ENCODE data around the gene CTLA4.

The CTLA4 gene

GRCh38 chr2:203891474-203891873 lies 23.9 kb downstream of the CTLA4 start:
- Histone ChIP-seq H3K9me2 (ENCODE audit: low read depth, low read length) (no peaks in the 10 kb centered on the region), H4K20me1 (ENCODE audit: insufficient read depth, low read length) (no peaks in the 10 kb centered on the region), H3K4me2 (ENCODE audit: low read length) (no peak overlapping the region), H3K79me2 (ENCODE audit: insufficient read depth, low read length) (no peaks in the 10 kb centered on the region), H3K27me3 (ENCODE audit: insufficient read depth, low read length) (no peaks in the 10 kb centered on the region), H3F3A (ENCODE audit: insufficient read depth, low read length) (no peaks in the 10 kb centered on the region), H3K9me3 (ENCODE audit: low read length) (no peaks in the 10 kb centered on the region), H3K27ac (ENCODE audit: low read depth, low read length, poor library complexity, severe bottlenecking) (no peak overlapping the region), H3K4me1 (ENCODE audit: insufficient read depth, low read length, severe bottlenecking) (no peaks in the 10 kb centered on the region), H3K4me3 (ENCODE audit: low read depth, low read length, poor library complexity, severe bottlenecking) (no peak overlapping the region), H3K9ac (ENCODE audit: low read length) (no peak overlapping the region), H2AFZ (ENCODE audit: low read length) (no peak overlapping the region), H3K36me3 (ENCODE audit: insufficient read depth, low read length) (no peaks in the 10 kb centered on the region)
- TF ChIP-seq EZH2 (IDR thresholded peaks at IDR 0.05; ENCODE audit: borderline replicate concordance, low read length) (no peak), CTCF (IDR thresholded peaks at IDR 0.05; ENCODE audit: low read length) (no peak)

GRCh38 chr2:203892207-203892606 lies 24.6 kb downstream of the CTLA4 start:
- Histone ChIP-seq H3K27ac (ENCODE audit: low read depth, low read length, poor library complexity, severe bottlenecking) (no peak overlapping the region), H3K4me2 (ENCODE audit: low read length) (no peak overlapping the region)

GRCh38 chr2:203893401-203893800 lies 25.8 kb downstream of the CTLA4 start:
- Histone ChIP-seq H3K9me3 (ENCODE audit: low read length) (no peaks in the 10 kb centered on the region), H3F3A (ENCODE audit: insufficient read depth, low read length) (no peaks in the 10 kb centered on the region), H3K79me2 (ENCODE audit: insufficient read depth, low read length) (no peaks in the 10 kb centered on the region), H3K4me3 (ENCODE audit: low read depth, low read length, poor library complexity, severe bottlenecking) (no peak overlapping the region), H3K36me3 (ENCODE audit: insufficient read depth, low read length) (no peaks in the 10 kb centered on the region), H3K27me3 (ENCODE audit: insufficient read depth, low read length) (no peaks in the 10 kb centered on the region), H2AFZ (ENCODE audit: low read length) (no peak overlapping the region), H3K9ac (ENCODE audit: low read length) (no peak overlapping the region), H3K9me2 (ENCODE audit: low read depth, low read length) (no peaks in the 10 kb centered on the region), H3K4me1 (ENCODE audit: insufficient read depth, low read length, severe bottlenecking) (no peaks in the 10 kb centered on the region), H3K4me2 (ENCODE audit: low read length) (no peak overlapping the region), H4K20me1 (ENCODE audit: insufficient read depth, low read length) (no peaks in the 10 kb centered on the region), H3K27ac (ENCODE audit: low read depth, low read length, poor library complexity, severe bottlenecking) (no peak overlapping the region)
- no peak for TF ChIP-seq CTCF (IDR thresholded peaks at IDR 0.05; ENCODE audit: low read length)
- TF ChIP-seq EZH2 (IDR thresholded peaks at IDR 0.05; ENCODE audit: borderline replicate concordance, low read length) = no peak

More at GRCh38 chr2:203892207-203892606, 24.6 kb downstream of the CTLA4 start:
- H3K9me3 ChIP-seq (ENCODE audit: low read length) = no peaks in the 10 kb centered on the region
- no peaks in the 10 kb centered on the region for H3K4me1 ChIP-seq (ENCODE audit: insufficient read depth, low read length, severe bottlenecking)
- H3K36me3 ChIP-seq (ENCODE audit: insufficient read depth, low read length) = no peaks in the 10 kb centered on the region
- TF ChIP-seq EZH2 (IDR thresholded peaks at IDR 0.05; ENCODE audit: borderline replicate concordance, low read length) = no peak
- TF ChIP-seq CTCF (IDR thresholded peaks at IDR 0.05; ENCODE audit: low read length) = no peak
- no peaks in the 10 kb centered on the region for H4K20me1 ChIP-seq (ENCODE audit: insufficient read depth, low read length)
- no peak overlapping the region for H3K9ac ChIP-seq (ENCODE audit: low read length)
- no peak overlapping the region for H3K4me3 ChIP-seq (ENCODE audit: low read depth, low read length, poor library complexity, severe bottlenecking)
- H3K9me2 ChIP-seq (ENCODE audit: low read depth, low read length) = no peaks in the 10 kb centered on the region
- no peaks in the 10 kb centered on the region for H3K79me2 ChIP-seq (ENCODE audit: insufficient read depth, low read length)
- H3F3A ChIP-seq (ENCODE audit: insufficient read depth, low read length) = no peaks in the 10 kb centered on the region
- H2AFZ ChIP-seq (ENCODE audit: low read length) = no peak overlapping the region
- H3K27me3 ChIP-seq (ENCODE audit: insufficient read depth, low read length) = no peaks in the 10 kb centered on the region

All from OCI-LY1 (cell line).